ENCODE measurements around the gene NECTIN2. TPM values are rescaled to one million over a fixed set of nuclear protein-coding genes. Genes with fewer than 3 reads are reported as not detected.

The NECTIN2 gene
- total RNA-seq, 1 experiment from 2014 or later, result 96.3 TPM

DNA sequence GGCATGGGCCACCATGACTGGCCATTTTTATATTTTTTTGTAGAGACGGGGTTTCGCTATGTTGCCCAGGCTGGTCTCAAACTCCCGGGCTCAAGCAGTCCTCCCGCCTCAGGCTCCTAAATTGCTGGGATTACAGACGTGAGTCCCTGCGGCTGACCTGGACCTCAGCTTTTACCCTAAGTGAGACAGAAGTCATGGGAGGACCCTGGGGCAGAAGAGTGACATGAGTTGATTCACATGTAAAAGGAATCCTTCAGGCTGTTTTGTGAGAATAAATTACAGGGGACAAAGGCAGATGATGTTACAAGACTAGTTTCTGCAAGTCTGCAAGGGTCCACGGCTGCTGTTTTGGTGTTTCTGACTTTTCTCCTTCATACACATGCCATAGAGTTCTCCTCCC is 39.8 kb upstream of the NECTIN2 start (continued):
- TF ChIP-seq, protein P1, sequence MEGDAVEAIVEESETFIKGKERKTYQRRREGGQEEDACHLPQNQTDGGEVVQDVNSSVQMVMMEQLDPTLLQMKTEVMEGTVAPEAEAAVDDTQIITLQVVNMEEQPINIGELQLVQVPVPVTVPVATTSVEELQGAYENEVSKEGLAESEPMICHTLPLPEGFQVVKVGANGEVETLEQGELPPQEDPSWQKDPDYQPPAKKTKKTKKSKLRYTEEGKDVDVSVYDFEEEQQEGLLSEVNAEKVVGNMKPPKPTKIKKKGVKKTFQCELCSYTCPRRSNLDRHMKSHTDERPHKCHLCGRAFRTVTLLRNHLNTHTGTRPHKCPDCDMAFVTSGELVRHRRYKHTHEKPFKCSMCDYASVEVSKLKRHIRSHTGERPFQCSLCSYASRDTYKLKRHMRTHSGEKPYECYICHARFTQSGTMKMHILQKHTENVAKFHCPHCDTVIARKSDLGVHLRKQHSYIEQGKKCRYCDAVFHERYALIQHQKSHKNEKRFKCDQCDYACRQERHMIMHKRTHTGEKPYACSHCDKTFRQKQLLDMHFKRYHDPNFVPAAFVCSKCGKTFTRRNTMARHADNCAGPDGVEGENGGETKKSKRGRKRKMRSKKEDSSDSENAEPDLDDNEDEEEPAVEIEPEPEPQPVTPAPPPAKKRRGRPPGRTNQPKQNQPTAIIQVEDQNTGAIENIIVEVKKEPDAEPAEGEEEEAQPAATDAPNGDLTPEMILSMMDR (IDR thresholded peaks at IDR 0.05 in 2 of 3, conservative IDR thresholded peaks at IDR 0.05 in 1 of 3; ENCODE audit: borderline replicate concordance in 1 of 3, insufficient read depth in 1 of 3, low read depth in 2 of 3, low read length in 2 of 3), result no peak

DNA sequence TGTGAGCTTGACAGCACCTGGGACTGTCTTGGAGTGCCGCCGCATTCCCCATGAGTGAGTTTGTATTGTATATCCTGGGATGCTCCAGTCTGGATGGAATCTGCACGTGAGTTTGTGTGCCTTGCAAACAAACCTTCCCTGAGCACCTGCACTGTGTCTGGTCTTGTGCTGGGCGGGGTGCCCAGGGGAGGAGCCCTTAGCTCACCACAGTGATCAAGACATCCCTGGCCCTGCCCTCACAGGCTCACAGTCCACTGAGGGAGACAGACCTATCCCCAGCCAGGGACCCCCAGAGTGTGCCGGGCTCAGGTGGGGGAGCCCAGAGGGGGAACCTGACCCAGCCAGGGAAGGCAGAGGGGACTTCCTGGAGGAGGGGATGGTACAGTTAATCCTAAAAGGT is 38.9 kb upstream of the NECTIN2 start:
- BruUV-seq (replicated peaks), result no TSS peak
- no peaks in the 10 kb centered on the region for H3K9me2 ChIP-seq (ENCODE audit: insufficient read depth)

More for the DNA sequence above, 38.9 kb upstream of the NECTIN2 start:
- Histone ChIP-seq H3K4me3 (replicated peaks in 1 of 2; ENCODE audit: low read depth in 1 of 2, low read length in 2 of 2) (no peak overlapping the region), H3K9ac (ENCODE audit: low read length) (peak overlapping the region; percentile 85; the same call in 1 of the 2 replicates), H3K27me3 (ENCODE audit: insufficient read depth, low read length) (no peaks in the 10 kb centered on the region), H2AFZ (ENCODE audit: low read depth, low read length, poor library complexity, severe bottlenecking) (no peak overlapping the region), H3K4me1 (ENCODE audit: control insufficient read depth in 1 of 2, insufficient read depth in 2 of 2, low read length in 2 of 2) (peaks cover 34 to 45% of the 10 kb centered on the region in 2 experiments), H3K36me3 (ENCODE audit: control insufficient read depth in 1 of 2, insufficient read depth in 2 of 2, low read length in 2 of 2) (peaks cover 3 to 18% of the 10 kb centered on the region in 2 experiments; a peak in 2 of 4 replicates), H3K79me2 (ENCODE audit: insufficient read depth, low read length) (no peaks in the 10 kb centered on the region; the same call in 1 of the 2 replicates), H3K9me3 (ENCODE audit: control insufficient read depth in 1 of 2, insufficient read depth in 1 of 2, low read depth in 1 of 2, low read length in 2 of 2) (peaks cover 0 to 3% of the 10 kb centered on the region in 2 experiments; a peak in 1 of 4 replicates), H3K27ac (ENCODE audit: low read depth, low read length) (peak overlapping the region; percentile 89), H3K4me2 (ENCODE audit: low read length) (peak overlapping the region; percentile 98), H4K20me1 (ENCODE audit: insufficient read depth) (no peaks in the 10 kb centered on the region)
- ChIA-PET CTCF (interaction anchor here (1.2 to 1.9 kb wide), 7 partner anchors 23 to 117 kb away, joined by 4 to 14 read pairs (median 7); partner anchors contain the start of gene NECTIN2), POLR2A (interaction anchor here (0.6 to 1.5 kb wide), 3 partner anchors 37 to 618 kb away, joined by 3 to 5 read pairs (median 4); no protein-coding TSS in a partner anchor), RAD21 (ENCODE audit: low non-redundant PET in 1 of 2, low total read pairs in 2 of 2, uncharacterized antibody in 2 of 2, unreplicated experiment in 2 of 2) (interaction anchor here (0.5 to 1.6 kb wide), 4 partner anchors 34 to 83 kb away, joined by 3 to 4 read pairs (median 4); partner anchors contain the start of gene NECTIN2 (in 1 of the 2))
- intact Hi-C loops (cut with micrococcal nuclease), result no loop called here
- ATAC-seq (peak; percentile 54), DNase-seq (ENCODE audit: low read depth, low spot score) (no peak)
- TF ChIP-seq EZH2 (IDR thresholded peaks at IDR 0.05) (no peak), ZFX (IDR thresholded peaks at IDR 0.05) (no peak), ZNF274 (IDR thresholded peaks at IDR 0.05; ENCODE audit: low read depth, low read length) (no peak), CEBPB (IDR thresholded peaks at IDR 0.05; ENCODE audit: low read depth) (no peak), EZH2phosphoT487 (IDR thresholded peaks at IDR 0.05; ENCODE audit: borderline replicate concordance) (no peak), POLR2A (IDR thresholded peaks at IDR 0.05; ENCODE audit: borderline replicate concordance, extremely low read depth, insufficient read depth, insufficient read length) (no peak), JUND (IDR thresholded peaks at IDR 0.05) (no peak), SP1 (IDR thresholded peaks at IDR 0.05; ENCODE audit: low read depth) (no peak), ELF1 (IDR thresholded peaks at IDR 0.05; ENCODE audit: borderline replicate concordance, low read depth) (no peak), RAD21 (IDR thresholded peaks at IDR 0.05; ENCODE audit: low read depth) (no peak)
- TF ChIP-seq, protein P2, sequence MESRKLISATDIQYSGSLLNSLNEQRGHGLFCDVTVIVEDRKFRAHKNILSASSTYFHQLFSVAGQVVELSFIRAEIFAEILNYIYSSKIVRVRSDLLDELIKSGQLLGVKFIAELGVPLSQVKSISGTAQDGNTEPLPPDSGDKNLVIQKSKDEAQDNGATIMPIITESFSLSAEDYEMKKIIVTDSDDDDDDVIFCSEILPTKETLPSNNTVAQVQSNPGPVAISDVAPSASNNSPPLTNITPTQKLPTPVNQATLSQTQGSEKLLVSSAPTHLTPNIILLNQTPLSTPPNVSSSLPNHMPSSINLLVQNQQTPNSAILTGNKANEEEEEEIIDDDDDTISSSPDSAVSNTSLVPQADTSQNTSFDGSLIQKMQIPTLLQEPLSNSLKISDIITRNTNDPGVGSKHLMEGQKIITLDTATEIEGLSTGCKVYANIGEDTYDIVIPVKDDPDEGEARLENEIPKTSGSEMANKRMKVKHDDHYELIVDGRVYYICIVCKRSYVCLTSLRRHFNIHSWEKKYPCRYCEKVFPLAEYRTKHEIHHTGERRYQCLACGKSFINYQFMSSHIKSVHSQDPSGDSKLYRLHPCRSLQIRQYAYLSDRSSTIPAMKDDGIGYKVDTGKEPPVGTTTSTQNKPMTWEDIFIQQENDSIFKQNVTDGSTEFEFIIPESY (IDR thresholded peaks at IDR 0.05; ENCODE audit: extremely low read depth, insufficient replicate concordance, low read length), result no peak
- TF ChIP-seq, protein P3, sequence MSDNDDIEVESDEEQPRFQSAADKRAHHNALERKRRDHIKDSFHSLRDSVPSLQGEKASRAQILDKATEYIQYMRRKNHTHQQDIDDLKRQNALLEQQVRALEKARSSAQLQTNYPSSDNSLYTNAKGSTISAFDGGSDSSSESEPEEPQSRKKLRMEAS (IDR thresholded peaks at IDR 0.05), result no peak
- TF ChIP-seq, protein P1 (IDR thresholded peaks at IDR 0.05 in 2 of 3, conservative IDR thresholded peaks at IDR 0.05 in 1 of 3; ENCODE audit: borderline replicate concordance in 1 of 3, insufficient read depth in 1 of 3, low read depth in 2 of 3, low read length in 2 of 3), result no peak
